ENCODE results near the gene RFTN2.
A peak's percentile ranks its signal among the peaks of the same experiment; 100 is the strongest.

Gene RFTN2

DNA sequence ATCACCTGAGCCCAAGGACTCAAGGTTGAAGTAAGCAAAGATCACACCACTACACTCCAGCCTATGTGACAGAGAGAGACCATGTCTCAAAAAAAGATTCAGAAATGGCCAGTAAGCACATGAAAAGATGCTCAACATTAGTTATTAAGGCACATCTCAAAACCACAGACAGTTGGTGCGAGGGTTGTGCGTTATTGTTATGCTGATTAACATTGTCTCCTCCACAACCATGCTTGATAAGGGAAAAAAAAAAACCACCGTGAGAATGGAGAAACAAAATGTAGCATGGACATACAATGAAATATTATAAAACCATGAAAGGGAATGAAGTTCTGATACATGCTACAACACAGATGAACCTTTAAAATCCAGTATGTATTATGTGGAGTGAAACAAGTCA, 132.2 kb downstream of the RFTN2 start:
- no peak for DNase-seq

DNA sequence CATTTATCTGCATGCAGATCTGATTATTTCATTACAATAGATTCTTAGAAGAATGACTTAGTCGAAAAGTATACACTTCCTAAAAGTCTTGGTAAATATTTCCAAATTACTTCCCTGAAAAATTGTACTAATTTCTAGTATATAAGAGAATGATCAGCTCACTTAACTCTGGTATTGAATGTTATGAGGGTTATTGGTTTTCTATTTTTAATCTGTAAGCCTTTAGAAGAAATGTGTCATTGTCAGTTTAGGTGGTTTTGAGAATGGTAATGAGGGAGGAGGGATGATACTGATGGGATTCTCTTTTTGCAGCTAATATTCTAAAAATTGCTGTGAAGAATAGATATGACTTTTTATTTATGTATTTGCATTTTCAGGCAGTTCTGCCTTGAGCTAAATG, 135.7 kb downstream of the RFTN2 start:
- DNase-seq: no peak

DNA sequence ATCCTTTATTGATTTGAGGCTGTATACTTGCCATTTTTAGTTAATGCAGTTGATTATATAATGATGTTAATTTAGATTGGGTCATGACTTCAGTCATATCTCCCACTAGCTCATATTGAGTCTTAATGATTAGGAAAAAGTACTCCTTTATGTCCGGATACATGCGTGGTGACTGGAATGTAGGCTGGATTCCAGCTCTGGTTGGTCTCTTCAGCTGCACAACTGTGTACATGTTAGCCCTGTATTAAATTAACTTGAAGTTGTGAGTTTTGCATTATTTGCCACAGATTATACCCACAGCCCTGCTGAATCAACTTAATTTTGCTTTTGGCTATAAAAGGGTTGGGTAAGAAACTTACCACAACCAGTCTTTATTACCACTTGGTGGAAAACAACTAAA, 137.0 kb downstream of the RFTN2 start:
- peak; percentile 7 for DNase-seq

Measured in fibroblast of skin of scalp (primary cell).